Nephron (organoid): ENCODE results near the gene DEGS1.

Source experiments
- H3K27ac Mint-ChIP-seq, 3 experiments: 2 replicates each; pipeline ENCODE4 v1.8.0; 2020; ENCODE audit warnings: mixed read lengths in 3 of 3, mild to moderate bottlenecking in 2 of 3, moderate library complexity in 1 of 3
- H3K27me3 Mint-ChIP-seq: 2 replicates; pipeline ENCODE4 v1.8.0; 2021; ENCODE audit warnings: low read depth, mild to moderate bottlenecking, moderate library complexity, mixed read lengths
- H3K36me3 Mint-ChIP-seq: 2 replicates; pipeline ENCODE4 v1.8.0; 2020; ENCODE audit warnings: low read depth, mixed read lengths
- H3K4me1 Mint-ChIP-seq: 2 replicates; pipeline ENCODE4 v1.8.0; 2020; ENCODE audit warnings: mixed read lengths
- H3K4me3 Mint-ChIP-seq, 3 experiments: 2 replicates each; pipeline ENCODE4 v1.8.0; 2020; ENCODE audit warnings: mild to moderate bottlenecking in 3 of 3, mixed read lengths in 3 of 3, moderate library complexity in 2 of 3
- H3K9me3 Mint-ChIP-seq: 2 replicates; pipeline ENCODE4 v1.8.0; 2020; ENCODE audit warnings: mixed read lengths
- CTCF ChIP-seq, 3 experiments: fragments of 200-600 bp; sonication (generic); IDR thresholded peaks; one replicate each; pipeline ENCODE4 v1.5.0; 2021; ENCODE audit warnings: antibody characterized with exemption in 3 of 3; ENCODE audit not compliant: unreplicated experiment in 3 of 3

Gene DEGS1

GRCh38 chr1:224212618-224213061 lies 29.6 kb downstream of the DEGS1 start:
- no peak for TF ChIP-seq CTCF (IDR thresholded peaks at IDR 0.05; ENCODE audit: unreplicated experiment in 3 of 3)
- Mint-ChIP-seq H3K4me3 (no peak overlapping the region), H3K27ac (peak overlapping the region; percentile 53 to 82 (median 75))

GRCh38 chr1:224213438-224214119 lies 30.5 kb downstream of the DEGS1 start:
- no peaks in the 10 kb centered on the region for H3K9me3 Mint-ChIP-seq
- no peak overlapping the region for H3K4me3 Mint-ChIP-seq
- H3K4me1 Mint-ChIP-seq = peaks cover 45% of the 10 kb centered on the region
- peaks cover 5% of the 10 kb centered on the region for H3K27me3 Mint-ChIP-seq
- no peak for TF ChIP-seq CTCF (IDR thresholded peaks at IDR 0.05; ENCODE audit: unreplicated experiment in 3 of 3)
- H3K36me3 Mint-ChIP-seq = no peaks in the 10 kb centered on the region
- H3K27ac Mint-ChIP-seq = peak overlapping the region; percentile 53 to 82 (median 75)

More at GRCh38 chr1:224212618-224213061, 29.6 kb downstream of the DEGS1 start:
- Mint-ChIP-seq H3K9me3 (no peaks in the 10 kb centered on the region), H3K27me3 (peaks cover 5% of the 10 kb centered on the region), H3K4me1 (peaks cover 37% of the 10 kb centered on the region), H3K36me3 (no peaks in the 10 kb centered on the region)

GRCh38 chr1:224216382-224216781 lies 33.3 kb downstream of the DEGS1 start:
- no peak for TF ChIP-seq CTCF (IDR thresholded peaks at IDR 0.05; ENCODE audit: unreplicated experiment in 3 of 3)
- no peaks in the 10 kb centered on the region for H3K36me3 Mint-ChIP-seq
- no peaks in the 10 kb centered on the region for H3K9me3 Mint-ChIP-seq

GRCh38 chr1:224217655-224218623 lies 34.9 kb downstream of the DEGS1 start:
- H3K4me3 Mint-ChIP-seq = no peak overlapping the region
- TF ChIP-seq CTCF (IDR thresholded peaks at IDR 0.05; ENCODE audit: unreplicated experiment in 3 of 3) = no peak
- H3K4me1 Mint-ChIP-seq = peaks cover 20% of the 10 kb centered on the region
- H3K9me3 Mint-ChIP-seq = no peaks in the 10 kb centered on the region
- no peaks in the 10 kb centered on the region for H3K36me3 Mint-ChIP-seq
- H3K27ac Mint-ChIP-seq = peak overlapping the region; percentile 52 to 92 (median 90)
- H3K27me3 Mint-ChIP-seq = no peaks in the 10 kb centered on the region

More at GRCh38 chr1:224216382-224216781, 33.3 kb downstream of the DEGS1 start:
- Mint-ChIP-seq H3K27ac (peak overlapping the region in 1 of 3 experiments; percentile 23), H3K4me3 (no peak overlapping the region), H3K4me1 (peaks cover 33% of the 10 kb centered on the region), H3K27me3 (peaks cover 5% of the 10 kb centered on the region)

- no peak for TF ChIP-seq CTCF (IDR thresholded peaks at IDR 0.05; ENCODE audit: unreplicated experiment in 3 of 3)
- Mint-ChIP-seq H3K36me3 (no peaks in the 10 kb centered on the region), H3K4me3 (no peak overlapping the region), H3K9me3 (no peaks in the 10 kb centered on the region), H3K27me3 (no peaks in the 10 kb centered on the region), H3K27ac (peak overlapping the region; percentile 52 to 90 (median 58)), H3K4me1 (peaks cover 27% of the 10 kb centered on the region)
These were observed 36.1 kb downstream of the DEGS1 start for GRCh38 chr1:224219011-224219611.
